Middle frontal gyrus (tissue), 1 donor: Measurements from ENCODE around the gene F2RL3.
"Not testable (repeated sequence)": the region's sequence is repeated elsewhere in the genome, so short reads cannot be mapped to it uniquely, and the experiment has no call there.

Experiments used
- DNase-seq: peaks from one replicate; pipeline ENCODE4 v3.0.0-alpha.2; 2015; ENCODE audit warnings: low spot score; ENCODE audit errors: extremely low spot score

The F2RL3 gene

GRCh38 chr19:16921766-16922591 is 33.2 kb downstream of the F2RL3 start:
- DNase-seq, result no peak

- no peak for DNase-seq
Measured at GRCh38 chr19:16922592-16922934, 33.8 kb downstream of the F2RL3 start.

GRCh38 chr19:16922949-16923348 is 34.1 kb downstream of the F2RL3 start:
- DNase-seq, result no peak

GRCh38 chr19:16927883-16928282 is 39.1 kb downstream of the F2RL3 start:
- no peak for DNase-seq

- no peak for DNase-seq
Measured at GRCh38 chr19:16928351-16928750, 39.6 kb downstream of the F2RL3 start.

GRCh38 chr19:16928916-16929315 is 40.1 kb downstream of the F2RL3 start:
- DNase-seq, result no peak

GRCh38 chr19:16930753-16931152 is 42.0 kb downstream of the F2RL3 start:
- no peak for DNase-seq

GRCh38 chr19:16931306-16931705 is 42.5 kb downstream of the F2RL3 start:
- DNase-seq, result no peak

GRCh38 chr19:16934489-16934888 is 45.7 kb downstream of the F2RL3 start:
- DNase-seq, result no peak

GRCh38 chr19:16936901-16937300 is 48.1 kb downstream of the F2RL3 start:
- no peak for DNase-seq

GRCh38 chr19:16937796-16938195 is 49.0 kb downstream of the F2RL3 start:
- DNase-seq, result not testable (repeated sequence)

- no peak for DNase-seq
Measured at GRCh38 chr19:16938211-16938610, 49.4 kb downstream of the F2RL3 start.

GRCh38 chr19:16940063-16940462 is 51.3 kb downstream of the F2RL3 start:
- not testable (repeated sequence) for DNase-seq

- no peak for DNase-seq
Measured at GRCh38 chr19:16940626-16941025, 51.8 kb downstream of the F2RL3 start.
